Measurements from ENCODE around the gene PABPN1L.
"Not testable (repeated sequence)": the region's sequence is repeated elsewhere in the genome, so short reads cannot be mapped to it uniquely, and the experiment has no call there.

Gene PABPN1L

DNA sequence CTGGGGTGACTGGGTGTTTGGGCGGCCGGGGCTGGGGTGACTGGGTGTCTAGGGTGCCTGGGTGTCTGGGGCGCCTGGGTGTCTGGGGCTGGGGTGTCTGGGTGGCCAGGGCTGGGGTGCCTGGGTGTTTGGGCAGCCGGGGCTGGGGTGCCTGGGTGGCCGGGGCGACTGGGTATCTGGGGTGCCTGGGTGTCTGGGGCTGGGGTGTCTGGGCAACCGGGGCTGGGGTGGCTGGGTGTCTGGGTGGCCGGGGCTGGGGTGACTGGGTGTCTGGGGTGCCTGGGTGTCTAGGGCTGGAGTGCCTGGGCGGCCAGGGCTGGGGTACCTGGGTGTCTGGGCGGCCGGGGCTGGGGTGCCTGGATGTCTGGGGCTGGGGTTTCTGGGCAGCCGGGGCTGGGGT, 41.3 kb downstream of the PABPN1L start:
- DNase-seq = no peak

DNA sequence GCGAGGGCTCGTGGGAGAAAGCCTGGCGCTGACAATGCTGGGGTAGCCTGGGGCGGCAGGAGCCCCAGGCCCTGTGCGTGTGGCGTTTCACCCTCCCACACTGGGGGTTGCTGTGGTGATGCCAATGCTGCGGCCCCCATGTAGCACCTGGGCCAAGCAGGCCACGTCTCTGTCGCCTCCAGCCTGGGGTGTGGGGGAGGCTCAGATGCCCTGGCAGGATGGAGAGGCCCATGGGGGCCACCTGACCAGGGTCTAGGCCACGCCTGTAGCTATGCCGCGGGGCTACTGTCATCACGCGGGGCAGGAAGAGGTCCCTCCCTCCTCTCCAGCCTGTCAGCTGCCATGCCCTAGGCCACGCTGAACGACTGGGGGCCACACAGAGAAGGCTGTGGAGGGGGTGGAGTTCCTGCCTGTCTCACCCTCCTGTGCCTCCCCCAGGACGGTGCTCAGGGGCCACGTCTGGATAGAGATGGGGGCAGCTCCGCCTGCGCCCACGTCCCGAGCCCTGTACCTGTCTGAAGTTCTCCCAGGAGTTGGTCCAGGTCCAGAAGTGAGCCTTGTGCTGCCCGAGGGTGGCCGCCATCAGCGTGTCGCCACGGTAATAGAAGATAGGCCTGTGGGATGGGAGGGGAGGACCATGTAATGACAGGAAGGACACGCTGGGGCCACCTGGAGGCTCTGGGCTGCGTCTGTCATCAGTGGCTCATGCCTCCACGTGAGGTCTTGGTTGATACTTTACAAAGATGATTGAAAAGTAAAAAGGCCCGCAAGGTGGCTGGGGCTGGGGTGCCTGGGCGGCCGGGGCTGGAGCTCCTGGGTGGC, 42.0 kb downstream of the PABPN1L start:
- DNase-seq = no peak

GRCh38 chr16:88823646-88824045, 42.8 kb downstream of the PABPN1L start:
- DNase-seq = not testable (repeated sequence)

GRCh38 chr16:88822281-88823040, 44.0 kb downstream of the PABPN1L start:
- no peak for DNase-seq

DNA sequence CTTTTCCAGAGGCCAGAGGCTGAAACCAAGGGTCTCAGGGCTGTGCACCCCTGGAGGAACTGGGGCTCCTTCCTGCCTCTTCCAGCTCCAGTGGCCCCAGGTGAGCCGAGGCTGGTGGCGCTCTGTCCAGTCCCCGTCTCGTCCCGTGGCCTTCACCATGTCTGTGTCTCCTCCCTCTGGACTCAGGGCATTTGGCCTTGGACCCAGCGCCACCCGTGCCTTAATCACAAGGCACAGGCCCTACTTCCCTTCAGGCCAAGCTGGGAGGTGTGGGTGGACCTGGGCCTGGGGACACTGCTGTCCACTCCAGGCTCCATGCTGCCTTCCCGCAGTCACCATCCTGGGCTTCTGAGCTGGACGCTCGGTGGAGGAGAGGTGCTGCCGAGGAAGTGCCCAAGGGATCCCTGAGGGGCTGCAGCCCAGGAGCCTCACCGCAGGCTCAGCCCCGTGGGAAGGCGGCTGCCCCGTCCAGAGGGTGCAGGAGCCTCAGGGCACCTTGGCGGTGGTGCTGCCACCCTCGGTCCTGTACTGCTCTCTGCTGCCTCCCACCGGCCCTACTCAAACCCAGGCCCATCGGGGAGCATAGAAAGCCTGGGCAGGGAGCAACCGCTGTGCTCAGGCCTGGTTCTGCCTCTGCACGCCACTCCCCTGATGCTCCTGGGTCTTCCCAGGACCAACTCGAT, 45.2 kb downstream of the PABPN1L start:
- no peak for DNase-seq

DNA sequence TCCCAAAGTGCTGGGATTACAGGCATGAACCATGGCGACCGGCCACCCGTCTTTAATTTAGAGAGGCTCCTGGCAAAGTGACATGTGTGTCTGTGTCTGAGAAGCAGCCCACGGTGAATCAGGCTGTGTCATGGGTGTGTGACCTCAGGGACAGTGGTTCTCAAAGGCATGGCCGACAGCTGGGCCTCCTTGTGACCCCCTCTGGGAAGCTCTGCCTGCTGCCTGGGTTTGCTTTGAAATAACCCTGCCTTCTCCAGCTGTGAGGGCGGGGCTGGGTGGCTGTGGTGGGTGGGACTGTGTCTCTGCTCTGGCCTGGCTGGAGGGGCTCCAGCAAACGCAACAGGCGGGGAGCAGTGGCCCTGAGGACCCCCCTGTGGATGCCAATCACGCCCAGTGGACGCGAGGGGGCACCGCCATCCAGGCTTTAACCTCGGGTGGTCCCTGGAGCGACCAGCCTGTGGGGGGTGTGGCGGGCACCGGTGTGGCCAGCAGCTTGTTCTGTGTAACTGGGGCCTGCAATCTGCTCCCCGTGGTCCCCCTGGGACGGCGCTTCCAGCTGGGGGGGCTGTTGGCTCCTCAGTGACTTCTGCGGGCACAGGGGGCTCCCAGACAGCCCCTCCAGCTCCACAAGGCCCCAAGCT, 46.0 kb downstream of the PABPN1L start:
- DNase-seq = no peak

DNA sequence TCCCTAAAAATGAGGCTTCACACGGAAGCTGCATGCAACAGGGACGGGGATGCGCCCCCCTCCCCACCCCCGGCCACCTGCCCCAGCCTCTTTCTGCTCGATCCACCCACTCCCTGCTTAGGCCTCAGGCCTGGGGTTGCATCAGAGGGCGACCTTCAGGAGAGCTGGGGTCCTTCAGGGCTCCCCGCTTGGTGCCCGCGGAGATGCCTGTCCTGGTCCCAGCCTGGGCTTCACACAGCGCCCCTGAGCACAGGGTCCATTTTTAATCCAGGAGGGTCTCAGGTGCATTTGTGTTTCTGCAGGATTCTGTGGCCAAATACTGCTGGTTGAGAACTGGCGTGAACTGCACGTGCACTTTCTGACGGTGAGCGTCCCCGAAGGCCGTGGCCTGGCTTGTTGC, 47.3 kb downstream of the PABPN1L start:
- no peak for DNase-seq

- no peak for DNase-seq
Observed at GRCh38 chr16:88818575-88818874, 47.9 kb downstream of the PABPN1L start.

- DNase-seq = no peak
Observed at GRCh38 chr16:88817785-88818574, 48.5 kb downstream of the PABPN1L start.

DNA sequence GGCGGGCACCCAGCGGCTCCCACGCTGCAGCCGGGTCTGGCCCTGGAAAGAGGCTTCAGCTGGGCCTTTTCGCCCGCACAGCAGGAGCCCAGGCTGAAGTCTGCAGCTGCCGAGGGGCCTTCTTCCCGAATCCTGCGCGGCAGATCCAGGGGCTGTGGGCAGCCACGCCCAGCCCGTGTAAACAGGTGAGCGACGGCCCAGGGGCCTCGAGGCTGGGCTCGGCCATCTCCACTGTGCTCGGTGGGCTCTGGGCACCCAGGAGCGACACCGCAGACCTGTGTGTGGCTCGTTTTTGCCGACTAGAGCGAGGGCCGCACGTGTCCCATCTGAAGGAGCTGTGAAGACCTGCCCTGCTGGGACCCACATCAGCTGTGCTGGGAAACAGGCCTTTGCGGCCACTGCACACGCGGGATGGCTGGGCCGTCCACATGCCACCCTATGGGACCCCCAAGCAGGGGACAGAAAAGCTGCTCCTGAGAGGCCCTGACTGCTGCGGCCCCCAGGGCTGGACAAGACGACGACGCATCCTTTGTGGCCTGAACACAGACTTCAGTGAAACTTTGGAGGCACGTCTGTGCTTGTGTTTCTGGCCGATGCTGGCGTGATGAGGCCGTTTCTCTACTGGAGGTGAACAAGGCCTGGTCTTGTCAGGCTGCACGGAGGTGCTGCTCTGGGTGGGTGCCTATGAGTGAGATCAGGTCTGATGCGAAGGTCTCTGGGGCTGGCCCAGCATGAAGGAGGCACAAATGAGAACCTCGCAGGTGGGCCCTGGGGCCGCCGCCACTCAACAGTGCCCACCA, 49.5 kb downstream of the PABPN1L start:
- DNase-seq = no peak

DNA sequence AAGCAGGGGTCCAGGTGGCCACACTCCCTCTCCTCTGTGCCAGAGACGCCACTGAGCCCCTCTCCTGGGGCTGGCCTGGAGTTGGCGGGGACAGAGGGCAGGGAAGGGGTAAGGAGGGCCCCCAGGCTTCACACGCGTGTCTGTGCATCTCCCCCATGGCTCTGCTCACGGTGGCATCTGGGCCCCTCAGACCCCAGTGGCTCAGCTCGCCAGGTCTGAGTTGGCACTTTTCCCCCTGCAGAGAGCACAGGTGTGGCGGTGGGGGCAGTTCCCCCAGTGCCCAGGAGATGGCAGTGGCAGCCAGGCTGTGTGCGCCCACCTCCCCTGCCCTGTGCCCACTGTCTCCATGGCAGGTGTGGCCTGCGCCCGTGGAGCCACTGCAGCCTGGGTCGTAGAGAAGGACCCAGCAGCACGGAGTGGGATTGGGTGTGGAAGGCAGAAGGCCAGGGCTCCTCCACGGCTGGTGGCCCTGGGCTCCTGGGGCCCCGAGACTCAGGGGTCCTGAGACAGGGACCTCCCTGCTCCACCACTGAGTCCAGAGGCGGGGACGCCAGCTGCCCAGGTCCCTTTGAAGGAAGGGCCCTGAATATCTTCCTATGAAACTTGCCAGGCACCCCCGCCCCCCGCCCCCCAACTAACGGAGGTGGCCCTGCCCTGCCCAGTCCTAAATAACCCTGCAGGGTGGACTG, 50.4 kb downstream of the PABPN1L start:
- peak; percentile 61 for DNase-seq

DNA sequence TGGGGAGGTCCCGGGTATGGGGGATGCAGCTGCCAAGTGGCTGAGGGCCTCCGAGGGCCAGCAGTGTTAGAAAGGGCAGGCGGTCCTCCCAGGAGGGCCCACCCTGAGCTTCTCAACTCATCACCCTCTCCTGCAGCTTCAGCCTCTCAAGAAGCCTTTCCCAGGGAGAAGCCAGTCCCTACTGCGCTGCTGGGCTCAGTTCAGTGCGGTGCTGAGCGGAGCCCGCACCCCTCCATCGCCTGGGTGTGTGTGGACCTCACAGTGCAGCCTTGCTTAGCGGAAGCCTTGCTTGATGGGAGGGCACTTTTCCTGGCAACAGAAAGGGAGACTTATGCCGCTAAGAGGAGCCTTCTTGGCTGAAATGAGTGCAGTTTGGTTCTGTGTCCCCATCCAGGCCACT, 51.2 kb downstream of the PABPN1L start:
- DNase-seq = no peak

DNA sequence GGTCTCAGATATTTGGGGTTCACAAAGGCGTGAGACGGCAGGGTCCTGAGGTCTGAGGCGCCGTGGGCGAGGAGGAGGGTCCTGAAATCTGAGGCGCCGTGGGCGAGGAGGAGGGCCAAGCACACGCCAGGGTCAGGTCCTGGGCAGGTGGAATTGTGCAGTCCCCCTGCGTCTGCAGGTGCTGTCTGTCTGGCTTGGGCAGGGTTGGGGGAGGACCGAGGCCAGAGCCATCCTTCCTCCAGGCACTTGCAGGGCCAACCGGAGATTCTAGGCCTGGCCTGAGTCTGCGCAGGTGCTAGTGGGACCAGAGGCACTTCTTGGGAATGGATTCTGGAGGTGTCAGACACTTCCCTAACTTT, 52.3 kb downstream of the PABPN1L start:
- DNase-seq = no peak
